GM18498 (cell line): ENCODE data around the gene CABP4.
A peak's percentile ranks its signal among the peaks of the same experiment; 100 is the strongest.

Experiments
- ATAC-seq: cut with Tn5 transposase; IDR thresholded peaks from one replicate; pipeline ENCODE4 v1.9.1; 2021; ENCODE audit warnings: mild to moderate bottlenecking, moderate library complexity; ENCODE audit not compliant: unreplicated experiment

CABP4 gene

GRCh38 chr11:67494371-67495233, 39.4 kb downstream of the CABP4 start:
- ATAC-seq, result no peak

GRCh38 chr11:67495234-67496005, 40.3 kb downstream of the CABP4 start:
- ATAC-seq, result no peak

- ATAC-seq, result no peak
Measured at GRCh38 chr11:67496113-67496512, 41.0 kb downstream of the CABP4 start.

- no peak for ATAC-seq
Measured at GRCh38 chr11:67497656-67498291, 42.6 kb downstream of the CABP4 start.

- no peak for ATAC-seq
Measured at GRCh38 chr11:67498544-67498972, 43.4 kb downstream of the CABP4 start.

- ATAC-seq, result no peak
Measured at GRCh38 chr11:67499808-67500483, 44.8 kb downstream of the CABP4 start.

- no peak for ATAC-seq
Measured at GRCh38 chr11:67500484-67500821, 45.3 kb downstream of the CABP4 start.

- ATAC-seq, result no peak
Measured at GRCh38 chr11:67500831-67501715, 45.9 kb downstream of the CABP4 start.

GRCh38 chr11:67501854-67502253, 46.7 kb downstream of the CABP4 start:
- ATAC-seq, result no peak

- no peak for ATAC-seq
Measured at GRCh38 chr11:67502328-67502979, 47.3 kb downstream of the CABP4 start.

GRCh38 chr11:67503119-67504004, 48.2 kb downstream of the CABP4 start:
- ATAC-seq, result no peak

GRCh38 chr11:67504005-67504949, 49.1 kb downstream of the CABP4 start:
- no peak for ATAC-seq

GRCh38 chr11:67504950-67505581, 49.9 kb downstream of the CABP4 start, which contains the start of gene PITPNM1:
TSS of gene PITPNM1 (minus strand) at chr11:67505363. CDS start at chr11:67504180, 1,183 bp downstream.
- ATAC-seq, result peak; percentile 13

GRCh38 chr11:67505605-67506396, 50.6 kb downstream of the CABP4 start:
- ATAC-seq, result peak; percentile 22

GRCh38 chr11:67506426-67507051, 51.4 kb downstream of the CABP4 start:
- no peak for ATAC-seq
